AG09309 (cell line): Measurements from ENCODE around the gene ADI1.
"Not testable (repeated sequence)": the region's sequence is repeated elsewhere in the genome, so short reads cannot be mapped to it uniquely, and the experiment has no call there.

Source experiments
- DNase-seq: peaks from one replicate; pipeline ENCODE4 v3.0.0-alpha.2; 2010; ENCODE audit warnings: low read depth
- H3K4me3 ChIP-seq: 2 replicates; pipeline ENCODE4 v1.5.1; 2011; ENCODE audit warnings: mild to moderate bottlenecking, low read depth, low read length, moderate library complexity; ENCODE audit not compliant: control insufficient read depth
- TF ChIP-seq, protein P1 (sequence below): IDR thresholded peaks from 2 replicates; pipeline ENCODE4 v1.5.1; 2011; ENCODE audit warnings: mild to moderate bottlenecking, low read depth, low read length, inconsistent platforms; ENCODE audit not compliant: insufficient read depth, control insufficient read depth; ENCODE audit errors: missing control alignments

The ADI1 gene

DNA sequence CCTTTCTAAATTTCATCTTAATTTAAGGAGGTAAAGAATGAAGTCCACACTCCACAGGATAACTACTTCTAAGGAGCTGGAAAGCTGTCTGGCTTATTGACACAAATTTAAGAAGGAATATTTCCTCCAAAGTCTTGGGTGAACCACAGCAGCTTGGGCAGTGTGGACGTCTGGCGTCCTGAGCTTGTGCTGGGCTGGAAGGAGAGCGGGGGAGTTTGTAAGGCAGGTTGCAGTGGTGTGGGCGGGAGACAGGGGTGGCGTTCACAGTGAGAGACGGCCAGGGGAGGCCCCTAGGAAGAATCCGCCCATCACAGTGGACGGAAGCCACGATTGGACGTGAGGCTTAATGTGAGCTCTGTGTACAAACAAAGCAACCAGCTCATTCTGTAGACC lies 25.7 kb downstream of the ADI1 start:
- peak overlapping the region; percentile 22 for H3K4me3 ChIP-seq
- TF ChIP-seq, protein P1, sequence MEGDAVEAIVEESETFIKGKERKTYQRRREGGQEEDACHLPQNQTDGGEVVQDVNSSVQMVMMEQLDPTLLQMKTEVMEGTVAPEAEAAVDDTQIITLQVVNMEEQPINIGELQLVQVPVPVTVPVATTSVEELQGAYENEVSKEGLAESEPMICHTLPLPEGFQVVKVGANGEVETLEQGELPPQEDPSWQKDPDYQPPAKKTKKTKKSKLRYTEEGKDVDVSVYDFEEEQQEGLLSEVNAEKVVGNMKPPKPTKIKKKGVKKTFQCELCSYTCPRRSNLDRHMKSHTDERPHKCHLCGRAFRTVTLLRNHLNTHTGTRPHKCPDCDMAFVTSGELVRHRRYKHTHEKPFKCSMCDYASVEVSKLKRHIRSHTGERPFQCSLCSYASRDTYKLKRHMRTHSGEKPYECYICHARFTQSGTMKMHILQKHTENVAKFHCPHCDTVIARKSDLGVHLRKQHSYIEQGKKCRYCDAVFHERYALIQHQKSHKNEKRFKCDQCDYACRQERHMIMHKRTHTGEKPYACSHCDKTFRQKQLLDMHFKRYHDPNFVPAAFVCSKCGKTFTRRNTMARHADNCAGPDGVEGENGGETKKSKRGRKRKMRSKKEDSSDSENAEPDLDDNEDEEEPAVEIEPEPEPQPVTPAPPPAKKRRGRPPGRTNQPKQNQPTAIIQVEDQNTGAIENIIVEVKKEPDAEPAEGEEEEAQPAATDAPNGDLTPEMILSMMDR = no peak
- no peak for DNase-seq

DNA sequence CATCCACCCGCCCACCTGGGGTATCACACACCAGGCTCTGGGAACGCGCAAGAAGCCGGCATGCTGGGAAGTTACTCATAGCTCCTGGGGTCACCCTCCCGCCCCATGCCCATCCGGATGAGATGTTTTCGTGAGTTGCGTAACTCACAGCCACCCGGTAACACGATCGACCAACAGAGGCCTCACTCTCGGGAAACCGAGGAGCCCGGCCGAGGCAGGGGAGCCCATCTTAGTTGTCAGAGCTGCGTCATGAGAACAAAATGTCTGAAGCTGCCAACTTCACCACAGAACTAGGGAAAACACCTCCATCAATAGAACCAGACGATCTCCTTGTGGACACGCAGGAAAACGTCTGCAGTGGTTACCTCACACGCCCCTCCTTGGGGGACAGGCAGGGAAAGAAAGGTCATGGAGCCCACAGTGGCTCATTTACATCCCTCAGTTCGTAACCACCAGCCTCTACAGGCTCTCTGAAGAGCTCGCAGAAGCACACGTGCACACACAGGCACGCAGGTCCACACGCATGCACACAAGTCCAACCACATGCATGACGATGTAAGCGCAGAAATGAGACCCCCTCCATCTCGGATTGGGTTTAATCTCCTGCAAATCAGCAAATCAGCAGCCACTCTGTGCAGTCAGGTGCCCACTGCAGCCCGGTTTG lies 26.2 kb downstream of the ADI1 start:
- TF ChIP-seq, protein P1 = no peak
- peak overlapping the region; percentile 22 for H3K4me3 ChIP-seq
- DNase-seq = peak; percentile 62

DNA sequence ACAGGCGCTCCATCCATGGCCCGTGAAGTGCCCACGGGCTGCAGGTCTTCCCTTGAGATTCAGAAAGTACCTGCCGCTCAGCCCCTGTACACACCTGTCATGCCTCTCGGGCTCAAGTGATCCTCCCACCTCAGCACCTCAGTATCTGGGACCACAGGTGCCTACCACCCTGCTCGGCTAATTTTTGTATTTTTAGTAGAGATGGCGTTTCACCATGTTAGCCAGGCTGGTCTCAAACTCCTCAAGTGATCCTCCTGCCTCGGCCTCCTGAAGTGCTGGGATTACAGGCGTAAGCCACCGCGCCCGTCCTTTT lies 26.9 kb downstream of the ADI1 start:
- not testable (repeated sequence) for H3K4me3 ChIP-seq, DNase-seq

DNA sequence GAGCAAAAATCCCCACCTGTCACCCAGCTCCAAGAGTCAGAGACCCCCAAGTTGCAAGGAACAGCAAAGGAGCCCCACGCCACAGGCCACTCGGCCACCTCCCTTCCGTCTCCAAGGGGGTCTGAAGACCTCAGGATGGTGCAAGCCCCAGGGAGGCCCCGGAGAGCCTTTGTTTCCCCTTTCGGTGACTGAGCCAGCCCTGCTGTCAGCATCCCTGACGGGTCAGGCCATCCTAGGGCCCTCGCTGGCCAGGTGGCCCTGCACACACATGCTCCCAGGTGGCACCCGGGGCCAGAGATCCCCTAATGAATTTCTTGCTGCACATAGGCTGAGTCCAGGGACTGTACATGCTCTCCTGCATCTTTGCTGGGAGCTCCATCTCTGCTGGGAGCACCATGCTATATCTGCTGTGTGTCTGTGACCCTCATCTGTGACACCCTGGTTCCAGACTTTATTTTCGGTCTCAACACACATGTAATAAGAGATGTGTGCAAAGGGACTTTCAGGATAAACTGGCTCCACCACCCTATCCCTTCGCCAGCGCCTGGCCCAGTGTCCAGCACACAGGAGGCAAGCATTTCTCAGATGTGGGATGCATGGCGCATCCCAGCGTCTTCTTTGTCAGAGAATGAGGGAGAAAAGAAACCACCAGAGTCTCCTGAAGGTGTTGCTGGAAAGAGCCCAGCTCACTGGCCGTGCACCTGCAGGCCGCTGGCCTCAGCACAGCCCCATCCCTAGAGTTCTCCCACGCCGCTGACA lies 27.4 kb downstream of the ADI1 start:
- TF ChIP-seq, protein P1 = no peak

DNA sequence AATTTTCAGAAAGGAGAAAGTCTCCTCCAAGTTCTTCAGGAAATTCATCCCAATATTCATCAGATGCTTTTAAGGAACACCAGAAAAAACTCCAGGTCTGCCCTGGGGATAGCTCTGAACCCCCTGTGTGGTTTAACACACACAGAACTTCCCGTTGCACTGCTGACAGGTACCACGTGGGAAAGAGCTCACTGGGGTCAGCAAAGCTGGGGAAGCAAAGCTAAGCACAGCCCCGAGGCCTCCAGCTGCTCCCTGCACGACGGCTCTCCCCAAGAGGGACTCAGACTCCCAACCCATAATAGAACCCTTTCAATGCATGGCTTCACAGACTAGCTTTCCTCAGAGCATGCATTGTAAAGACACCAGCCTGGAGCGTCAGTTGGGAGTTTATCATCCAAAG lies 28.0 kb downstream of the ADI1 start:
- DNase-seq = no peak
- TF ChIP-seq, protein P1 = no peak
- no peak overlapping the region for H3K4me3 ChIP-seq

More for the DNA sequence above, 27.4 kb downstream of the ADI1 start:
- DNase-seq = no peak
- H3K4me3 ChIP-seq = no peak overlapping the region

DNA sequence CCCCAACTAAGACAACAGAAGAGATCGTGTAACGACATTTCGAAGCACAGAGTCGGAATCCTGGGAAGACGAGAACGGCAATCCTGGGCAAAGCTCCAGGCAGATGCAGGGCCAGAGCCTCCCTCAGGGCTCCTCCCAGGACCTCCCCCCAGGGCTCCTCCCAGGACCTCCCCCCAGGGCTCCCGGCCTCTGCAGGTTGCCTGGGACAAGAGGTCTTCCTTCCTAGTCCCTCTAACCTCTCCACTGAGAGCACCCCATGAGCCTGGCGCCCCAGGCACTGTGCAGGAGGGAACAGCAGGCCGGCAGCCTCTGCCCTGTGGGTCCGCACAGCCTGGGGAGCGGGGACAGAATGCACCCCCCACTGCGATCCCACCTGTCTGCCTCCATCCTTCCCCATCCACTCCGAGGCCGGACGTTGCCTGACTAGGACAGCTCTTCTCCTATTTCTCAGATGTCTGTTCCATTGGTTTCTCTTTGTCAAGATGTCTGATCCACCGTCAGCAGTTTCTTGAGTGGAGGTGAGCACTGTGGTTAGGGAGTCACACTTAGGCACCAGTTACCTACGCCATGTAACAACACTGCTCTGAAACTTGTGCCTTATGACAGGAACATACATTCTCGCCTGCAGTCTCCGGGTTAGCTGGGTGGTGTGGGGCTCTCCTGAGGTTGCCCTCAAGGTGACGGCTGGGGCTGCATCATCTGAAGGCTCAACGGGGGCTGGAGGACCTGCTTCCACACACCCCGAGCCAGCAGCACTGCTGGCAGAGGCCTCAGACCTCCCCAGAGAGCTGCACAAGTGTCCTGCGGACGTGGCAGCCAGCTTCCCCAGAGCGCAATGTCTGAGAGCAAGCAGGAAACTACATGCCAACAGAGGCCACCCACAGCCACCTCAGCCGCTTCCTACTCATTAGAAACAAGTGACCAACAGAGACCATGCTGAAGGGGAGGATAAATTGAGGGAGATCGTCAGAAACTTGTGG lies 28.9 kb downstream of the ADI1 start:
- no peak for DNase-seq
- H3K4me3 ChIP-seq = no peak overlapping the region
- TF ChIP-seq, protein P1 = no peak
